Smooth muscle cell of the brain vasculature (primary cell): ENCODE results near the gene FSTL5.
"Not testable (repeated sequence)": the region's sequence is repeated elsewhere in the genome, so short reads cannot be mapped to it uniquely, and the experiment has no call there.

ENCODE experiments used
- DNase-seq: peaks from one replicate; pipeline ENCODE4 v3.0.0-alpha.2; 2012; ENCODE audit warnings: low read depth, low spot score

The FSTL5 gene

GRCh38 chr4:162163892-162164759 lies at the start of gene FSTL5:
Gene FSTL5, minus strand, starts transcription at chr4:162164000. Its CDS starts 52,604 bp downstream, at chr4:162111396.
- DNase-seq: peak; percentile 28

DNA sequence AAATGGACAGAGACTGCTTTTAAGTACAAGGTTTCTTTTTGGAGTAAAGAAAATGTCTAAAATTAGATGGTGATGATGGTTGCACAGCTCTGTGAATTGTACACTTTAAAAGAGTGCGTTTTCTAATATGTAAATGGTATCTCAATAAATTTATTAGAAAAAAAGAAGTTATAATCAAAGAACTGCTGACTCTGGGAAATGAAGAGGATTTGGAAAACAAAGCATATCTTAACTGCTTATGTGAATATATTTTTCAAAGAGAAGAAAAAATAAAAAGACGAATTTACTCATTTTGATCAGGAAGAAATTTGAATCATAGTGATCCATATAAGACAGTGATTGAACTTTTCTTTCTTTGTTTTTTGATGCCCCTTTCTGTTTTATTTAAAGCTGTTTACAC lies 45.9 kb upstream of the FSTL5 start:
- DNase-seq: no peak

DNA sequence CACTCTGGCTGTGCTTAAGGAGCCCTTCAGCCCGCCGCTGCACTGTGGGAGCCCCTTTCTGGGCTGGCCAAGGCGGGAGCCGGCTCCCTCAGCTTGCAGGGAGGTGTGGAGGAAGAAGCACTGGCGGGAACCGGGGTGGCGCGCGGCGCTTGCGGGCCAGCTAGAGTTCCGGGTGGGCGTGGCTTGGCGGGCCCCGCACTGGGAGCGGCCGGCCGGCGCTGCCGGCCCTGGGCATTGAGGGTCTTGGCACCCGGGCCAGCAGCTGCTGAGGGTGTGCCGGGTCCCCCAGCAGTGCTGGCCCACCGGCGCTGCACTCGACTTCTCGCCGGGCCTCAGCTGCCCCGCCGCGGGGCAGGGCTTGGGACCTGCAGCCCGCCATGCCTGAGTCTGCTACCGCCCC lies 39.7 kb upstream of the FSTL5 start:
- DNase-seq: not testable (repeated sequence)

- no peak for DNase-seq
Observed at GRCh38 chr4:162201673-162202072, 37.9 kb upstream of the FSTL5 start.

GRCh38 chr4:162170509-162170908 lies 6.7 kb upstream of the FSTL5 start:
- no peak for DNase-seq

DNA sequence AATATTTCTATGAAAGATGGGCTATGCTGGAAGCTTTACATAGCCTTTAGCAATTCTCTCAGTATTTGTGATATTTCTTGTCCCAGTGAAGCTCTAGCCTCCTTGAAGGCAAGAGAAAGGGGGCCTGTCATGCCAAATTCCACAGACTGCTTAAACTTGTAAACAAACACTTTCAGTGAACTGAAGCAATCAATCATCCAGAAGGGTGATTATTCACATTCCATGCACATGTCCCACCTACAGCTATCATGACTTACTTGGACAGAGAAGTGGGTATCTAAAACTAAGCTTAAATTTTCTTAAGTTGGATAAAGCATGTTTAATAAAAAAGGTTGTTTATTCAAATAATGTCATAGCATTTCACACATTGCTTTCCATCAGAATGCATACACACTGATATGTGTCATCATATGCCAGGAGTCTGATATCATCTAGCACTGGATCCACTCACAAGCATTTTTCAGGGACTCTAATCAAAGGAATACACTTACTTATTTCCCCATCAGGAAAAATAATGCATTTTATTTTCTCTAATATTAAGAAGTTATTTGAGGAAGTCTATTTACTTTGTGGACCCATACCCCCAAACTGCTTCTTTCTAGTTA lies 1.2 kb upstream of the FSTL5 start:
- DNase-seq: no peak

DNA sequence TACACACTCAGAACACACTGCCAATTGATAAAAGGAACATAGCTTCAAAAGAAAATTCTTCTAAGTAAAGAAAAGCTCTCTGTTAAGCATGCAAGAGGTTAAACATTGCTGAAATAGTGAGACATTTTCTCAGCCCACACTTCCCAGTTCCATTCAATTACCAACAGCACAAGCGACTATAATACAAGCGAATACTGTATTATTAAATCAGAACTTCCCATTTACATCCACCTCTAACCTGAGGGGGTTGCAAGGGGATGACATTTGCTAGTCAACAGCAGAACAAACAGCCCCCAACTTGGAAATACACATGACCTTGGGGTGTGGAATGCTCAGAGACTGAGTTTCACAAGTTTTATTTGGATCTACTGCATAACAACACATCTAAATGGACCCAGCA lies 1.1 kb downstream of the FSTL5 start:
- no peak for DNase-seq

DNA sequence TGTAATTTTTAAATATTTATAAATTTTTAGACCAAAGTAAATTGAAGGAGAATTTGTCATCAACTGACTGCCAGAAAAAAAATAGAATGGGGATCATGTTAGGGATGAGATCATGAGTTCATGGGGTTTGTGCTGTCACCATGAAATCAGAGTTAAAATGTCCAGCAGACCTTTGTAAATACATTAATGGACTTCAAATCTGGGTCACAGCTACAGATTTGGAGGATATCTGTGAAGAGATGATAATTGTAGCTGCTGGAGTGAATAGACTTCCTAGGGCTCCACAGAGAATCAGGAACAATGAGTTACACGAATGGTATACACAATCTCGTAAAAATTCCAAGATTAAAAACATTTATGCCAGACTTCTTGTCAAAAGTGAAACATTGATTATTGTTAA lies 6.6 kb downstream of the FSTL5 start:
- DNase-seq: no peak

- no peak for DNase-seq
Observed at GRCh38 chr4:162154862-162155540, 8.8 kb downstream of the FSTL5 start.

GRCh38 chr4:162151850-162152249 lies 11.9 kb downstream of the FSTL5 start:
- no peak for DNase-seq

GRCh38 chr4:162151386-162151785 lies 12.4 kb downstream of the FSTL5 start:
- DNase-seq: no peak

DNA sequence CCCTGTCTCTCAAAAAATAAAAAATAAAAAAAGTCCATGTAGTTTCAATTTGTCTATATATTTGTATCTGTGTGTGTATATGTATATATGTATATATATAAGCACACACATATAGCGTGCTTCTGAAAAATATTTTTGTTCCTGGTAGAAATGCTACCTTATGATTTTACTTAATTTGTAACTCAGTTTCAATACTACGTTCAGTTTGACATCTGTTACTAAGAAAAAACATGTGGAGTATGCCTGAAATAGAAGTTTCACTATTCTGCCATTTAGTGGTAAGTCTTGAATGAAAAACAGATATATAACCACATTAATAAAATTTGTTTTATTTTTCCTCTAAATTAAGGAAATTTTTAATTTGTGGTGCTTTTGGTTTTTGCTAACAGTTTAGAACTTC lies 14.2 kb downstream of the FSTL5 start:
- DNase-seq: no peak

GRCh38 chr4:162140051-162140683 lies 23.6 kb downstream of the FSTL5 start:
- no peak for DNase-seq

GRCh38 chr4:162139412-162139811 lies 24.4 kb downstream of the FSTL5 start:
- DNase-seq: no peak

DNA sequence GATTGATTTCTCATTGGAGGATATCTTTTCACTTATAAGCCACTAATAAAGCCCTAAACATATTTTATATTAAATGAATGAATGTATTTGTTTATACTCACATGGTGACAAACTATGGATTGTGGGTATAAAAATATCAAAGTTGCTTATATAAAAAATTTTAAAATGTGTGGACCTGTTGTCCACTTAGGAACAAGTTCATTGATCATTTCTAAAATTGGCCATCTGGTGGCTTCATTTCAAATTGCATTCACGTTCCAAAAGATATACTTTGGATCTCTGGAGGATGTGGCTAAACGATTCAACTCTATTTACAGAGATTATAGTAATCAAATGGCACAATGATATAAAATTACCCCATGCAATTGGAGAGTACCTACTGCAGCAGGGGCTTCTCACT lies 32.5 kb downstream of the FSTL5 start:
- DNase-seq: peak; percentile 0

- no peak for DNase-seq
Observed at GRCh38 chr4:162126729-162127128, 37.1 kb downstream of the FSTL5 start.

- no peak for DNase-seq
Observed at GRCh38 chr4:162117051-162117450, 46.7 kb downstream of the FSTL5 start.

GRCh38 chr4:162116095-162116779 lies 47.6 kb downstream of the FSTL5 start:
- no peak for DNase-seq

GRCh38 chr4:162115333-162115732 lies 48.5 kb downstream of the FSTL5 start:
- no peak for DNase-seq

- no peak for DNase-seq
Observed at GRCh38 chr4:162111078-162111477, 52.7 kb downstream of the FSTL5 start.

- DNase-seq: no peak
Observed at GRCh38 chr4:162104459-162105124, 59.2 kb downstream of the FSTL5 start.
